Skin of body (tissue), 2 donors: ENCODE measurements around the gene EPB41L2. TPM values are rescaled to one million over a fixed set of nuclear protein-coding genes. Genes with fewer than 3 reads are reported as not detected.
"Not testable (repeated sequence)": the region's sequence is repeated elsewhere in the genome, so short reads cannot be mapped to it uniquely, and the experiment has no call there.

ENCODE experiments used
- DNase-seq: peaks from one replicate; lab custom pipeline; 2025; lab: John Stamatoyannopoulos, UW
- total RNA-seq: library from RNA; depleted of rRNA; stranded (reverse); fragments of >200 nt; gene quantifications from one replicate; pipeline ENCODE4 v1.2.3, GENCODE V29; 2014

EPB41L2 gene
- 187 TPM for total RNA-seq

GRCh38 chr6:131063028-131063763 lies at the start of gene EPB41L2:
Gene EPB41L2, minus strand, starts transcription at chr6:131063245. Its CDS starts 106,760 bp downstream, at chr6:130956485.
- DNase-seq = peak; percentile 89

GRCh38 chr6:131112249-131112648 lies 49.2 kb upstream of the EPB41L2 start:
- DNase-seq = no peak

- no peak for DNase-seq
Measured at GRCh38 chr6:131107151-131107550, 44.1 kb upstream of the EPB41L2 start.

- no peak for DNase-seq
Measured at GRCh38 chr6:131103901-131104300, 40.9 kb upstream of the EPB41L2 start.

- DNase-seq = no peak
Measured at GRCh38 chr6:131103296-131103695, 40.3 kb upstream of the EPB41L2 start.

- DNase-seq = no peak
Measured at GRCh38 chr6:131101911-131102680, 39.1 kb upstream of the EPB41L2 start.

GRCh38 chr6:131096786-131097185 lies 33.7 kb upstream of the EPB41L2 start:
- no peak for DNase-seq

- DNase-seq = no peak
Measured at GRCh38 chr6:131093334-131093733, 30.3 kb upstream of the EPB41L2 start.

GRCh38 chr6:131091944-131092343 lies 28.9 kb upstream of the EPB41L2 start:
- not testable (repeated sequence) for DNase-seq

- DNase-seq = not testable (repeated sequence)
Measured at GRCh38 chr6:131090339-131090738, 27.3 kb upstream of the EPB41L2 start.

GRCh38 chr6:131084982-131085381 lies 21.9 kb upstream of the EPB41L2 start:
- no peak for DNase-seq

- no peak for DNase-seq
Measured at GRCh38 chr6:131083687-131084086, 20.6 kb upstream of the EPB41L2 start.

GRCh38 chr6:131082335-131082734 lies 19.3 kb upstream of the EPB41L2 start:
- no peak for DNase-seq

- no peak for DNase-seq
Measured at GRCh38 chr6:131080084-131080483, 17.0 kb upstream of the EPB41L2 start.

GRCh38 chr6:131073577-131073976 lies 10.5 kb upstream of the EPB41L2 start:
- no peak for DNase-seq

- no peak for DNase-seq
Measured at GRCh38 chr6:131070061-131070460, 7.0 kb upstream of the EPB41L2 start.

- DNase-seq = no peak
Measured at GRCh38 chr6:131068165-131068564, 5.1 kb upstream of the EPB41L2 start.

- DNase-seq = no peak
Measured at GRCh38 chr6:131067521-131067920, 4.5 kb upstream of the EPB41L2 start.

- DNase-seq = no peak
Measured at GRCh38 chr6:131065824-131066171, 2.8 kb upstream of the EPB41L2 start.

GRCh38 chr6:131065112-131065823 lies 2.2 kb upstream of the EPB41L2 start:
- DNase-seq = no peak

- DNase-seq = no peak
Measured at GRCh38 chr6:131063764-131064272, 773 bp upstream of the EPB41L2 start.
